CD4-positive, CD25-positive, alpha-beta regulatory T cell (primary cell): ENCODE data around the gene DGKE. TPM values are rescaled to one million over a fixed set of nuclear protein-coding genes. Genes with fewer than 3 reads are reported as not detected.

Experiments
- ATAC-seq, 2 donors: fragments of 150-1000 bp; cut with Tn5 transposase; one replicate each; pipeline ENCODE4 v1.10.0; 2021; ENCODE audit warnings: low read depth in 2 of 2, moderate number of reproducible peaks in 2 of 2, moderate library complexity in 1 of 2
- DNase-seq, 3 donors: peaks; one replicate each; pipeline versions ENCODE4 v3.0.0 to v3.0.0-alpha.2; 2012 to 2022; ENCODE audit warnings: mixed read lengths in 1 of 3
- H3K27ac ChIP-seq: one replicate; pipeline ENCODE4 v1.7.0; 2013; ENCODE audit warnings: mild to moderate bottlenecking, low read length; ENCODE audit not compliant: insufficient read depth, poor library complexity, severe bottlenecking
- H3K27me3 ChIP-seq: one replicate; pipeline ENCODE4 v1.7.0; 2013; ENCODE audit warnings: low read length; ENCODE audit not compliant: control insufficient read depth, insufficient read depth
- H3K36me3 ChIP-seq: one replicate; pipeline ENCODE4 v1.7.0; 2013; ENCODE audit warnings: mild to moderate bottlenecking, low read length, moderate library complexity; ENCODE audit not compliant: control insufficient read depth, insufficient read depth
- H3K4me1 ChIP-seq: 2 replicates; pipeline ENCODE4 v1.7.0; 2013; ENCODE audit warnings: mild to moderate bottlenecking, low read length; ENCODE audit not compliant: insufficient read depth, control insufficient read depth, poor library complexity, severe bottlenecking
- H3K4me3 ChIP-seq: one replicate; pipeline ENCODE4 v1.7.0; 2013; ENCODE audit warnings: low read depth, mild to moderate bottlenecking, low read length, moderate library complexity
- H3K9me3 ChIP-seq, 2 experiments: 1 replicate in 1 of 2; 2 replicates in 1 of 2; pipeline ENCODE4 v1.7.0; 2013; ENCODE audit warnings: low read length in 2 of 2, mild to moderate bottlenecking in 1 of 2, moderate library complexity in 1 of 2; ENCODE audit not compliant: control insufficient read depth in 2 of 2
- H3K27ac Mint-ChIP-seq, 3 donors: one replicate each; pipeline ENCODE4 v1.8.0; 2020 to 2022; ENCODE audit warnings: mild to moderate bottlenecking in 3 of 3, mixed read lengths in 3 of 3, moderate library complexity in 2 of 3
- H3K27me3 Mint-ChIP-seq: one replicate; pipeline ENCODE4 v1.8.0; 2022; ENCODE audit warnings: mild to moderate bottlenecking, mixed read lengths
- H3K36me3 Mint-ChIP-seq: one replicate; pipeline ENCODE4 v1.8.0; 2020; ENCODE audit warnings: mixed read lengths
- H3K4me1 Mint-ChIP-seq, 4 donors: one replicate each; pipeline ENCODE4 v1.8.0; 2020 to 2022; ENCODE audit warnings: mixed read lengths in 4 of 4, mild to moderate bottlenecking in 1 of 4
- H3K4me3 Mint-ChIP-seq, 4 donors: one replicate each; pipeline ENCODE4 v1.8.0; 2020 to 2022; ENCODE audit warnings: mild to moderate bottlenecking in 4 of 4, mixed read lengths in 4 of 4, moderate library complexity in 3 of 4
- H3K9me3 Mint-ChIP-seq, 7 donors: one replicate each; pipeline ENCODE4 v1.8.0; 2020 to 2022; ENCODE audit warnings: mixed read lengths in 7 of 7, mild to moderate bottlenecking in 3 of 7, moderate library complexity in 2 of 7
- polyA plus RNA-seq, 4 donors: library from polyadenylated mRNA; unstranded; fragments of 300-500 nt; fragmentation: Illumina TruSeq; gene quantifications; one replicate each; pipeline ENCODE4 v1.2.3, GENCODE V29; 2021
- total RNA-seq: library from RNA; stranded (reverse); gene quantifications from one replicate; pipeline ENCODE4 v1.2.3, GENCODE V29; 2022

DGKE gene
- total and polyA plus RNA-seq, 5 donors from 2014 or later: 6.2 to 45.5 (median 8.0) TPM

GRCh38 chr17:56824503-56824902 is 9.4 kb upstream of the DGKE start:
- no peaks in the 10 kb centered on the region for H3K9me3 Mint-ChIP-seq
- Histone ChIP-seq H3K9me3 (no peaks in the 10 kb centered on the region), H3K27me3 (no peaks in the 10 kb centered on the region), H3K4me1 (no peaks in the 10 kb centered on the region), H3K4me3 (no peak overlapping the region), H3K27ac (no peak overlapping the region), H3K36me3 (no peaks in the 10 kb centered on the region)
- no peak overlapping the region for H3K4me3 Mint-ChIP-seq
- no peaks in the 10 kb centered on the region for H3K27me3 Mint-ChIP-seq
- peaks cover 10% of the 10 kb centered on the region for H3K36me3 Mint-ChIP-seq
- ATAC-seq: no peak
- DNase-seq: no peak
- peaks cover 5 to 21% (median 9%) of the 10 kb centered on the region in 4 donors for H3K4me1 Mint-ChIP-seq
- no peak overlapping the region for H3K27ac Mint-ChIP-seq

- no peak overlapping the region for H3K4me3 Mint-ChIP-seq
- no peak overlapping the region for H3K27ac Mint-ChIP-seq
- H3K27me3 Mint-ChIP-seq: no peaks in the 10 kb centered on the region
- H3K4me1 Mint-ChIP-seq: peaks cover 8 to 34% (median 19%) of the 10 kb centered on the region in 4 donors
- DNase-seq: no peak
- Histone ChIP-seq H3K27ac (no peak overlapping the region), H3K36me3 (no peaks in the 10 kb centered on the region), H3K27me3 (no peaks in the 10 kb centered on the region), H3K4me3 (no peak overlapping the region), H3K4me1 (no peaks in the 10 kb centered on the region), H3K9me3 (no peaks in the 10 kb centered on the region)
- H3K9me3 Mint-ChIP-seq: no peaks in the 10 kb centered on the region
- no peak for ATAC-seq
- H3K36me3 Mint-ChIP-seq: peaks cover 13% of the 10 kb centered on the region
Observed at GRCh38 chr17:56826611-56827414, 7.1 kb upstream of the DGKE start.

GRCh38 chr17:56830726-56831368 is 3.1 kb upstream of the DGKE start:
- Histone ChIP-seq H3K27ac (no peak overlapping the region), H3K27me3 (no peaks in the 10 kb centered on the region), H3K4me3 (no peak overlapping the region), H3K36me3 (no peaks in the 10 kb centered on the region), H3K4me1 (peaks cover 26% of the 10 kb centered on the region), H3K9me3 (no peaks in the 10 kb centered on the region)
- Mint-ChIP-seq H3K27me3 (no peaks in the 10 kb centered on the region), H3K4me3 (peak overlapping the region; percentile 66 to 100 (median 86)), H3K27ac (peak overlapping the region in 2 of 3 donors; percentile 0 to 90), H3K9me3 (peaks cover 0 to 2% (median 0%) of the 10 kb centered on the region in 7 donors), H3K4me1 (peaks cover 13 to 48% (median 37%) of the 10 kb centered on the region in 4 donors), H3K36me3 (peaks cover 3% of the 10 kb centered on the region)
- DNase-seq (no peak), ATAC-seq (no peak)

- Mint-ChIP-seq H3K27me3 (no peaks in the 10 kb centered on the region), H3K4me1 (peaks cover 16 to 53% (median 40%) of the 10 kb centered on the region in 4 donors)
Observed at GRCh38 chr17:56831369-56832095, 2.4 kb upstream of the DGKE start.

GRCh38 chr17:56832446-56832845 is 1.5 kb upstream of the DGKE start:
- Histone ChIP-seq H3K27me3 (no peaks in the 10 kb centered on the region), H3K4me1 (peaks cover 42% of the 10 kb centered on the region), H3K4me3 (peak overlapping the region; percentile 83), H3K27ac (peak overlapping the region; percentile 87), H3K36me3 (no peaks in the 10 kb centered on the region), H3K9me3 (no peaks in the 10 kb centered on the region)
- ATAC-seq (no peak), DNase-seq (no peak)
- Mint-ChIP-seq H3K27me3 (no peaks in the 10 kb centered on the region), H3K4me3 (peak overlapping the region; percentile 93 to 100 (median 94)), H3K27ac (peak overlapping the region; percentile 38 to 86 (median 85)), H3K4me1 (peaks cover 21 to 62% (median 44%) of the 10 kb centered on the region in 4 donors), H3K9me3 (peaks cover 0 to 2% (median 0%) of the 10 kb centered on the region in 7 donors), H3K36me3 (peaks cover 10% of the 10 kb centered on the region)

More at GRCh38 chr17:56831369-56832095, 2.4 kb upstream of the DGKE start:
- Histone ChIP-seq H3K4me3 (peak overlapping the region; percentile 83), H3K27me3 (no peaks in the 10 kb centered on the region), H3K36me3 (no peaks in the 10 kb centered on the region), H3K27ac (no peak overlapping the region), H3K4me1 (peaks cover 33% of the 10 kb centered on the region), H3K9me3 (no peaks in the 10 kb centered on the region)
- DNase-seq: no peak
- Mint-ChIP-seq H3K4me3 (peak overlapping the region; percentile 93 to 100 (median 94)), H3K36me3 (peaks cover 6% of the 10 kb centered on the region), H3K27ac (peak overlapping the region in 2 of 3 donors; percentile 81 to 86), H3K9me3 (peaks cover 0 to 2% (median 0%) of the 10 kb centered on the region in 7 donors)
- ATAC-seq: no peak

- Histone ChIP-seq H3K9me3 (no peaks in the 10 kb centered on the region), H3K36me3 (no peaks in the 10 kb centered on the region), H3K4me1 (peaks cover 50% of the 10 kb centered on the region), H3K4me3 (peak overlapping the region; percentile 83), H3K27ac (peak overlapping the region; percentile 87), H3K27me3 (no peaks in the 10 kb centered on the region)
- DNase-seq (peak; percentile 58 to 86 (median 59)), ATAC-seq (peak; percentile 58 to 65)
- H3K27me3 Mint-ChIP-seq: no peaks in the 10 kb centered on the region
- peak overlapping the region; percentile 67 to 91 (median 86) for H3K27ac Mint-ChIP-seq
- H3K4me3 Mint-ChIP-seq: peak overlapping the region; percentile 93 to 100 (median 94)
- H3K4me1 Mint-ChIP-seq: peaks cover 25 to 70% (median 51%) of the 10 kb centered on the region in 4 donors
- H3K36me3 Mint-ChIP-seq: peaks cover 10% of the 10 kb centered on the region
- peaks cover 0 to 2% (median 0%) of the 10 kb centered on the region in 7 donors for H3K9me3 Mint-ChIP-seq
Observed at GRCh38 chr17:56833057-56833808, 718 bp upstream of the DGKE start.
